Breast epithelium (tissue), 3 donors: ENCODE measurements around the gene LAGE3.

ENCODE experiments used
- CTCF ChIP-seq, 3 donors: fragments of 450-650 bp; IDR thresholded peaks; one replicate each; pipeline ENCODE4 v1.5.1; 2016 to 2017; ENCODE audit warnings: antibody characterized with exemption in 3 of 3, mild to moderate bottlenecking in 3 of 3, moderate library complexity in 3 of 3
- POLR2A ChIP-seq: fragments of 450-650 bp; IDR thresholded peaks from one replicate; pipeline ENCODE4 v1.6.1; 2016; ENCODE audit warnings: antibody characterized with exemption, mild to moderate bottlenecking, moderate library complexity
- POLR2AphosphoS5 ChIP-seq, 3 donors: sonication (generic); formaldehyde crosslinking; IDR thresholded peaks; one replicate each; pipeline ENCODE4 v1.6.1; 2017; ENCODE audit warnings: antibody characterized with exemption in 3 of 3

DNA sequence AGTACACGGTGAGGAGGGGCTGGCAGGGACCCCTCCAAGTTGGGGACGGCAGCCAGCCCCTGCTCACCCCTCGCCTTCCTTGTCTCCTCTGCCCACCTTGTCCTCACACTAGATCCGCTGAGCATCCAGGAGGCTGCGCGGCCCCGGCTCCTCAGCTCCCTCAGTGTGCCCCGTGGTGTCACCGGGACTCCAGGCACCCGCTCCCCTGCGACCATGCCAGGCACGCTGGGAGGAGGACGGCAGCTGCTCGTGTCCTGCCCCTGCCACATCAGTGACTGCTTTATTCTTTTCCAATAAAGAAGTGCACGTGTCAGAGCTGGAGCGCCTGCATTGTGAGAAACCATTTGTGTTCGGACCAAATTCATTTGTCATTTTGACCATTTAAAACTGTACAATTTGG, 28.8 kb downstream of the LAGE3 start:
- TF ChIP-seq CTCF (IDR thresholded peaks at IDR 0.05) (no peak), POLR2A (no peak), POLR2AphosphoS5 (IDR thresholded peaks at IDR 0.05) (no peak)
